OCI-LY7 (cell line): ENCODE results near the gene ANK3. TPM values are rescaled to one million over a fixed set of nuclear protein-coding genes. Genes with fewer than 3 reads are reported as not detected.

Experiments
- BruUV-seq: library from RNA; stranded (reverse); fragments of 400-500 nt; replicated peaks from 2 replicates; lab custom pipeline; 2021; lab: Mats Ljungman, UMichigan
- CTCF ChIA-PET: fragments of 300-600 bp; sonication (Branson Sonifier 250); formaldehyde crosslinking; loops from one replicate; lab custom pipeline; 2022; ENCODE audit warnings: antibody characterized with exemption; ENCODE audit not compliant: unreplicated experiment; lab: Charles Lee
- POLR2A ChIA-PET: fragments of 300-600 bp; sonication (Branson Sonifier 250); formaldehyde crosslinking; loops from one replicate; lab custom pipeline; 2022; ENCODE audit warnings: antibody characterized with exemption; lab: Charles Lee
- DNase-seq: peaks from one replicate; pipeline ENCODE4 v3.0.0-alpha.2; 2015; ENCODE audit warnings: low spot score
- H2AFZ ChIP-seq: fragments of 200-600 bp; sonication (generic), shearing (Covaris generic); 2 replicates; pipeline ENCODE4 v1.6.1; 2014; ENCODE audit warnings: mild to moderate bottlenecking, antibody characterized with exemption, low read length, moderate library complexity
- H3K27ac ChIP-seq: fragments of 200-600 bp; sonication (generic); 2 replicates; pipeline ENCODE4 v1.5.1; 2014; ENCODE audit warnings: mixed run types, low read depth, mild to moderate bottlenecking, moderate library complexity, low read length, inconsistent platforms; ENCODE audit not compliant: poor library complexity, severe bottlenecking
- H3K36me3 ChIP-seq: fragments of 200-600 bp; sonication (generic); 2 replicates; pipeline ENCODE4 v1.6.1; 2014; ENCODE audit warnings: mild to moderate bottlenecking, antibody characterized with exemption, low read length, moderate library complexity, mixed read lengths; ENCODE audit not compliant: insufficient read depth
- H3K4me1 ChIP-seq: fragments of 200-600 bp; sonication (generic); 2 replicates; pipeline ENCODE4 v1.5.1; 2014; ENCODE audit warnings: mild to moderate bottlenecking, low read length; ENCODE audit not compliant: insufficient read depth, poor library complexity, severe bottlenecking
- H3K4me2 ChIP-seq: fragments of 200-600 bp; sonication (generic); 2 replicates; pipeline ENCODE4 v1.6.1; 2014; ENCODE audit warnings: mild to moderate bottlenecking, low read length
- H3K4me3 ChIP-seq: fragments of 200-600 bp; sonication (generic); 2 replicates; pipeline ENCODE4 v1.5.1; 2014; ENCODE audit warnings: mild to moderate bottlenecking, low read depth, low read length; ENCODE audit not compliant: poor library complexity, severe bottlenecking
- H3K79me2 ChIP-seq: fragments of 200-600 bp; sonication (generic); 2 replicates; pipeline ENCODE4 v1.6.1; 2016; ENCODE audit warnings: low read depth, mild to moderate bottlenecking, low read length, moderate library complexity, mixed read lengths; ENCODE audit not compliant: insufficient read depth
- H3K9me2 ChIP-seq: fragments of 200-600 bp; sonication (generic); 2 replicates; pipeline ENCODE4 v1.6.1; 2016; ENCODE audit warnings: mild to moderate bottlenecking, low read length, mixed read lengths; ENCODE audit not compliant: insufficient read depth
- H3K9me3 ChIP-seq: fragments of 200-600 bp; sonication (generic); 2 replicates; pipeline ENCODE4 v1.6.1; 2014; ENCODE audit warnings: mild to moderate bottlenecking, mixed run types, low read length, mixed read lengths
- H4K20me1 ChIP-seq: fragments of 200-600 bp; sonication (generic); 2 replicates; pipeline ENCODE4 v1.6.1; 2014; ENCODE audit warnings: mild to moderate bottlenecking, antibody characterized with exemption, low read length, moderate library complexity, mixed read lengths; ENCODE audit not compliant: insufficient read depth
- CTCF ChIP-seq: fragments of 200-600 bp; sonication (generic); conservative IDR thresholded peaks from 2 replicates; pipeline ENCODE4 v1.5.1; 2014; ENCODE audit warnings: mild to moderate bottlenecking, antibody characterized with exemption, low read length, moderate library complexity, mixed read lengths
- EZH2phosphoT487 ChIP-seq: fragments of 200-600 bp; sonication (generic); IDR thresholded peaks from 2 replicates; pipeline ENCODE4 v1.6.1; 2018; ENCODE audit warnings: low read depth, borderline replicate concordance, mild to moderate bottlenecking, mixed run types, antibody characterized with exemption, low read length, moderate library complexity, mixed read lengths
- intact Hi-C: fragments of 100-400 bp; cut with micrococcal nuclease; formaldehyde crosslinking; loops from one replicate; pipeline ENCODE4 v1.10.0; 2022; ENCODE audit not compliant: unreplicated experiment
- total RNA-seq, 2 experiments: library from RNA; depleted of rRNA in 1 of 2; stranded (reverse); fragments of >200 nt in 1 of 2; shearing (Covaris generic) in 1 of 2; gene quantifications; 2 replicates each; pipeline ENCODE4 v1.2.3, GENCODE V29; 2014 to 2022

ANK3 gene
- total RNA-seq, 2 experiments from 2014 or later: 0.13 to 0.49 TPM

GRCh38 chr10:60424971-60425370 lies 35.3 kb upstream of the ANK3 start:
- Histone ChIP-seq H3K4me1 (no peaks in the 10 kb centered on the region), H3K9me3 (no peaks in the 10 kb centered on the region), H4K20me1 (no peaks in the 10 kb centered on the region), H2AFZ (no peak overlapping the region), H3K79me2 (no peaks in the 10 kb centered on the region), H3K4me3 (no peak overlapping the region), H3K4me2 (no peak overlapping the region), H3K36me3 (no peaks in the 10 kb centered on the region), H3K9me2 (no peaks in the 10 kb centered on the region), H3K27ac (no peak overlapping the region)
- intact Hi-C loops: no loop called here
- BruUV-seq: no TSS peak
- POLR2A ChIA-PET: interaction anchor here (0.5 to 1.2 kb wide), 2 partner anchors 20 to 186 kb away, joined by 3 to 4 read pairs; no protein-coding TSS in a partner anchor
- no peak for DNase-seq
- CTCF ChIA-PET: no interaction called here
- TF ChIP-seq EZH2phosphoT487 (no peak), CTCF (no peak)

- Histone ChIP-seq H3K4me1 (no peaks in the 10 kb centered on the region), H3K4me2 (no peak overlapping the region), H3K27ac (no peak overlapping the region), H2AFZ (no peak overlapping the region), H3K79me2 (no peaks in the 10 kb centered on the region), H3K36me3 (no peaks in the 10 kb centered on the region), H3K9me2 (no peaks in the 10 kb centered on the region), H3K4me3 (no peak overlapping the region), H3K9me3 (no peaks in the 10 kb centered on the region), H4K20me1 (no peaks in the 10 kb centered on the region)
- CTCF ChIA-PET: no interaction called here
- TF ChIP-seq CTCF (no peak), EZH2phosphoT487 (no peak)
- intact Hi-C loops: no loop called here
- BruUV-seq: no TSS peak
- no peak for DNase-seq
- POLR2A ChIA-PET: interaction anchor here (1.4 kb wide), 1 partner anchor 14 kb away, joined by 6 read pairs; no protein-coding TSS in a partner anchor
Measured at GRCh38 chr10:60423920-60424319, 34.2 kb upstream of the ANK3 start.

GRCh38 chr10:60422809-60423208 lies 33.1 kb upstream of the ANK3 start:
- Histone ChIP-seq H4K20me1 (no peaks in the 10 kb centered on the region), H3K36me3 (no peaks in the 10 kb centered on the region), H3K9me3 (no peaks in the 10 kb centered on the region), H2AFZ (no peak overlapping the region), H3K27ac (no peak overlapping the region), H3K4me3 (no peak overlapping the region), H3K4me2 (no peak overlapping the region), H3K79me2 (no peaks in the 10 kb centered on the region), H3K9me2 (no peaks in the 10 kb centered on the region), H3K4me1 (no peaks in the 10 kb centered on the region)
- ChIA-PET POLR2A (interaction anchor here (0.7 to 1.1 kb wide), 3 partner anchors 8 to 1145 kb away, joined by 3 read pairs; no protein-coding TSS in a partner anchor), CTCF (no interaction called here)
- TF ChIP-seq EZH2phosphoT487: no peak
- TF ChIP-seq CTCF: no peak
- BruUV-seq: no TSS peak
- DNase-seq: no peak
- intact Hi-C loops: no loop called here
